Neural cell (in vitro differentiated cells): Measurements from ENCODE around the gene HIF1AN. TPM values are rescaled to one million over a fixed set of nuclear protein-coding genes. Genes with fewer than 3 reads are reported as not detected.

Source experiments
- H2AFZ ChIP-seq: fragments of 200-600, 300-800 bp; sonication (generic), shearing (Covaris generic); 2 replicates; pipeline ENCODE4 v1.6.0; 2014; ENCODE audit warnings: low read depth, mild to moderate bottlenecking, antibody characterized with exemption, low read length, moderate library complexity
- H3F3A ChIP-seq: fragments of 200-600 bp; shearing (Covaris generic); 2 replicates; pipeline ENCODE4 v1.6.1; 2016; ENCODE audit warnings: mild to moderate bottlenecking, moderate library complexity, mixed read lengths, antibody characterized with exemption, low read length; ENCODE audit not compliant: insufficient read depth, poor library complexity, severe bottlenecking
- H3K27ac ChIP-seq: fragments of 200-600, 300-800 bp; sonication (generic), shearing (Covaris generic); 2 replicates; pipeline ENCODE4 v1.5.1; 2014; ENCODE audit warnings: mild to moderate bottlenecking, low read length, moderate library complexity
- H3K27me3 ChIP-seq: fragments of 300-800, 200-600 bp; sonication (generic), shearing (Covaris generic); 2 replicates; pipeline ENCODE4 v1.6.0; 2014; ENCODE audit warnings: mild to moderate bottlenecking, low read depth, low read length, moderate library complexity; ENCODE audit not compliant: insufficient read depth
- H3K36me3 ChIP-seq: fragments of 300-800, 200-600 bp; sonication (generic), shearing (Covaris generic); 2 replicates; pipeline ENCODE4 v1.5.1; 2014; ENCODE audit warnings: mild to moderate bottlenecking, antibody characterized with exemption, low read length, moderate library complexity; ENCODE audit not compliant: insufficient read depth
- H3K4me2 ChIP-seq: fragments of 300-800, 200-600 bp; sonication (generic), shearing (Covaris generic); 2 replicates; pipeline ENCODE4 v1.6.0; 2014; ENCODE audit warnings: mild to moderate bottlenecking, low read length
- H3K4me3 ChIP-seq: fragments of 300-800, 200-600 bp; sonication (generic), shearing (Covaris generic); 2 replicates; pipeline ENCODE4 v1.5.1; 2014; ENCODE audit warnings: mild to moderate bottlenecking, low read length, moderate library complexity
- H3K79me2 ChIP-seq: fragments of 200-600 bp; shearing (Covaris generic); replicated peaks from 2 replicates; pipeline ENCODE4 v1.6.0; 2014; ENCODE audit warnings: mild to moderate bottlenecking, low read length, moderate library complexity; ENCODE audit not compliant: insufficient read depth
- H3K9ac ChIP-seq: fragments of 300-800, 200-600 bp; sonication (generic), shearing (Covaris generic); 2 replicates; pipeline ENCODE4 v1.6.1; 2016; ENCODE audit warnings: mild to moderate bottlenecking, low read length, mixed read lengths
- H3K9me2 ChIP-seq: fragments of 200-600 bp; shearing (Covaris generic); 2 replicates; pipeline ENCODE4 v1.6.1; 2016; ENCODE audit warnings: mild to moderate bottlenecking, low read length, mixed read lengths; ENCODE audit not compliant: insufficient read depth
- H3K9me3 ChIP-seq: fragments of 200-600, 300-800 bp; sonication (generic), shearing (Covaris generic); 2 replicates; pipeline ENCODE4 v1.6.1; 2016; ENCODE audit warnings: mild to moderate bottlenecking, mixed run types, low read length, moderate library complexity, mixed read lengths
- H4K20me1 ChIP-seq: fragments of 200-600 bp; shearing (Covaris generic); 2 replicates; pipeline ENCODE4 v1.6.1; 2016; ENCODE audit warnings: mild to moderate bottlenecking, mixed run types; ENCODE audit not compliant: insufficient read depth
- EP300 ChIP-seq: fragments of 450-650 bp; conservative IDR thresholded peaks from 2 replicates; pipeline ENCODE4 v1.6.1; 2014; ENCODE audit warnings: antibody characterized with exemption, mild to moderate bottlenecking, moderate library complexity; ENCODE audit not compliant: poor library complexity, severe bottlenecking
- EZH2 ChIP-seq: fragments of 200-600, 300-800 bp; shearing (Covaris generic), sonication (generic); IDR thresholded peaks from 2 replicates; pipeline ENCODE4 v1.6.1; 2014; ENCODE audit warnings: antibody characterized with exemption, low read length, borderline replicate concordance, mild to moderate bottlenecking; ENCODE audit not compliant: insufficient read depth, poor library complexity, severe bottlenecking
- MXI1 ChIP-seq: fragments of 450-650 bp; conservative IDR thresholded peaks from 2 replicates; pipeline ENCODE4 v1.6.1; 2014; ENCODE audit warnings: antibody characterized with exemption, mild to moderate bottlenecking; ENCODE audit not compliant: poor library complexity, severe bottlenecking
- POLR2AphosphoS5 ChIP-seq: IDR thresholded peaks from 2 replicates; pipeline ENCODE4 v1.6.1; 2012
- RAD21 ChIP-seq: fragments of 450-650 bp; conservative IDR thresholded peaks from 2 replicates; pipeline ENCODE4 v1.6.1; 2014; ENCODE audit warnings: antibody characterized with exemption, mild to moderate bottlenecking, moderate library complexity
- REST ChIP-seq: IDR thresholded peaks from 2 replicates; pipeline ENCODE4 v1.6.1; 2012; ENCODE audit warnings: borderline replicate concordance
- SMC3 ChIP-seq: fragments of 450-650 bp; conservative IDR thresholded peaks from 2 replicates; pipeline ENCODE4 v1.6.1; 2014; ENCODE audit warnings: antibody characterized with exemption, mild to moderate bottlenecking, moderate library complexity; ENCODE audit not compliant: poor library complexity
- TAF1 ChIP-seq: IDR thresholded peaks from 2 replicates; pipeline ENCODE4 v1.6.1; 2012; ENCODE audit warnings: low read depth
- polyA plus RNA-seq: library from polyadenylated mRNA; depleted of rRNA; stranded (reverse); fragments of >200 nt; gene quantifications from 2 replicates; pipeline ENCODE4 v1.2.3, GENCODE V29; 2014
- TF ChIP-seq, protein P1 (sequence below): fragments of 450-650 bp; IDR thresholded peaks from 2 replicates; pipeline ENCODE4 v1.5.1; 2014; ENCODE audit warnings: antibody characterized with exemption, mild to moderate bottlenecking, moderate library complexity; ENCODE audit not compliant: poor library complexity, severe bottlenecking

The HIF1AN gene
- polyA plus RNA-seq, 1 donor from 2014 or later, result 16.1 TPM

- no peak overlapping the region for H2AFZ ChIP-seq
- no peak overlapping the region for H3K4me3 ChIP-seq
- H3K27me3 ChIP-seq, result peaks cover 15% of the 10 kb centered on the region
- no peaks in the 10 kb centered on the region for H3K9me2 ChIP-seq
- H3K9ac ChIP-seq, result no peak overlapping the region
- no peaks in the 10 kb centered on the region for H3K79me2 ChIP-seq
- H3F3A ChIP-seq, result no peaks in the 10 kb centered on the region
- H3K9me3 ChIP-seq, result no peaks in the 10 kb centered on the region
- H3K36me3 ChIP-seq, result no peaks in the 10 kb centered on the region
- no peak for TF ChIP-seq RAD21
- no peak for TF ChIP-seq EZH2
- no peak for TF ChIP-seq MXI1
- TF ChIP-seq POLR2AphosphoS5, result no peak
- no peak for TF ChIP-seq SMC3
- TF ChIP-seq, protein P1, sequence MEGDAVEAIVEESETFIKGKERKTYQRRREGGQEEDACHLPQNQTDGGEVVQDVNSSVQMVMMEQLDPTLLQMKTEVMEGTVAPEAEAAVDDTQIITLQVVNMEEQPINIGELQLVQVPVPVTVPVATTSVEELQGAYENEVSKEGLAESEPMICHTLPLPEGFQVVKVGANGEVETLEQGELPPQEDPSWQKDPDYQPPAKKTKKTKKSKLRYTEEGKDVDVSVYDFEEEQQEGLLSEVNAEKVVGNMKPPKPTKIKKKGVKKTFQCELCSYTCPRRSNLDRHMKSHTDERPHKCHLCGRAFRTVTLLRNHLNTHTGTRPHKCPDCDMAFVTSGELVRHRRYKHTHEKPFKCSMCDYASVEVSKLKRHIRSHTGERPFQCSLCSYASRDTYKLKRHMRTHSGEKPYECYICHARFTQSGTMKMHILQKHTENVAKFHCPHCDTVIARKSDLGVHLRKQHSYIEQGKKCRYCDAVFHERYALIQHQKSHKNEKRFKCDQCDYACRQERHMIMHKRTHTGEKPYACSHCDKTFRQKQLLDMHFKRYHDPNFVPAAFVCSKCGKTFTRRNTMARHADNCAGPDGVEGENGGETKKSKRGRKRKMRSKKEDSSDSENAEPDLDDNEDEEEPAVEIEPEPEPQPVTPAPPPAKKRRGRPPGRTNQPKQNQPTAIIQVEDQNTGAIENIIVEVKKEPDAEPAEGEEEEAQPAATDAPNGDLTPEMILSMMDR, result no peak
- no peak for TF ChIP-seq REST
- TF ChIP-seq TAF1, result no peak
- TF ChIP-seq EP300, result no peak
- no peak overlapping the region for H3K27ac ChIP-seq
- H4K20me1 ChIP-seq, result no peaks in the 10 kb centered on the region
- no peak overlapping the region for H3K4me2 ChIP-seq
Measured at GRCh38 chr10:100567249-100567648, 31.5 kb downstream of the HIF1AN start.

DNA sequence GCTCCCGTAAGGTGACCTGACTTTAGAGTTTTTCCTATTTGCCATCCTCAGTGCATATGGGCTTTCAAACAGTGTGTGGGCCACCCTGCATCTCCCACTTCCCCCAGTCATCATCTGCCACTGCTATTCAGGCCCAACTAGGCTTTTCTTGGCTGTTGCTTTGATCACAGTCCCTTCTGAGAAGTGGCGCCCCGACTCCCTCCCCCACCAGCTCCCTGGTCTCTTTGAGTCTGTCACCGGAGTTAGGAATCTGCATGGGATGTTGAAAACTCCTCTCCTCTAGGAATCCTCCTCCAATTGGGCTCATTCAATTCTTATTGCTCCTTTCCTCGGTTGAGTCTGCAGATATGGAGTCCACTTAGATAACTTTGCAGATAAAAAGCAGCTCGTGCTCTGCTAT, 32.1 kb downstream of the HIF1AN start:
- Histone ChIP-seq H3K4me2 (no peak overlapping the region), H3F3A (no peaks in the 10 kb centered on the region), H3K27ac (no peak overlapping the region), H3K9me2 (no peaks in the 10 kb centered on the region), H3K27me3 (peaks cover 15% of the 10 kb centered on the region), H3K79me2 (no peaks in the 10 kb centered on the region), H3K9me3 (no peaks in the 10 kb centered on the region), H3K9ac (no peak overlapping the region), H3K36me3 (no peaks in the 10 kb centered on the region), H3K4me3 (no peak overlapping the region), H4K20me1 (no peaks in the 10 kb centered on the region), H2AFZ (no peak overlapping the region)
- TF ChIP-seq EZH2 (no peak), RAD21 (no peak), MXI1 (no peak), SMC3 (no peak), POLR2AphosphoS5 (no peak), EP300 (no peak), REST (no peak), TAF1 (no peak)
- TF ChIP-seq, protein P1, result no peak
